Activated naive CD8-positive, alpha-beta T cell treated with anti-CD3 and anti-CD28 coated beads, Interleukin-2, amount 50 U/mL, for 24 hours (primary cell): Measurements from ENCODE around the gene UBE2M.
"Not testable (repeated sequence)": the region's sequence is repeated elsewhere in the genome, so short reads cannot be mapped to it uniquely, and the experiment has no call there.

Experiments
- ATAC-seq: fragments of 150-1000 bp; cut with Tn5 transposase; one replicate; pipeline ENCODE4 v1.10.0; 2021
- DNase-seq: peaks from one replicate; pipeline ENCODE4 v3.0.0; 2021
- H3K27ac Mint-ChIP-seq: one replicate; pipeline ENCODE4 v1.8.0; 2021; ENCODE audit warnings: mild to moderate bottlenecking, mixed read lengths
- H3K27me3 Mint-ChIP-seq: one replicate; pipeline ENCODE4 v1.8.0; 2021; ENCODE audit warnings: mixed read lengths
- H3K36me3 Mint-ChIP-seq: one replicate; pipeline ENCODE4 v1.8.0; 2021; ENCODE audit warnings: low read depth, mixed read lengths
- H3K4me1 Mint-ChIP-seq: one replicate; pipeline ENCODE4 v1.8.0; 2021; ENCODE audit warnings: mixed read lengths
- H3K4me3 Mint-ChIP-seq: one replicate; pipeline ENCODE4 v1.8.0; 2021; ENCODE audit warnings: mild to moderate bottlenecking, moderate library complexity, mixed read lengths
- H3K9me3 Mint-ChIP-seq: one replicate; pipeline ENCODE4 v1.8.0; 2021; ENCODE audit warnings: mixed read lengths

The UBE2M gene

GRCh38 chr19:58543826-58544590 lies 14.4 kb downstream of the UBE2M start, which contains the start of gene TRIM28:
TRIM28 (plus strand) TSS chr19:58544064; CDS start chr19:58544758, 694 bp downstream.
- peaks cover 19% of the 10 kb centered on the region for H3K27me3 Mint-ChIP-seq
- H3K36me3 Mint-ChIP-seq = peaks cover 38% of the 10 kb centered on the region
- DNase-seq (peak; percentile 100), ATAC-seq (peak; percentile 99)
- H3K9me3 Mint-ChIP-seq = no peaks in the 10 kb centered on the region
- peak within 1 kb of the TSS; percentile 97 for H3K27ac Mint-ChIP-seq
- H3K4me3 Mint-ChIP-seq = peak within 1 kb of the TSS; percentile 96
- H3K4me1 Mint-ChIP-seq = peaks cover 40% of the 10 kb centered on the region

GRCh38 chr19:58542641-58543372 lies 15.6 kb downstream of the UBE2M start:
- H3K4me3 Mint-ChIP-seq, DNase-seq, H3K9me3 Mint-ChIP-seq, ATAC-seq: not testable (repeated sequence)
- H3K27ac Mint-ChIP-seq = peak overlapping the region; percentile 39
- peaks cover 30% of the 10 kb centered on the region for H3K36me3 Mint-ChIP-seq
- H3K4me1 Mint-ChIP-seq = peaks cover 41% of the 10 kb centered on the region
- peaks cover 23% of the 10 kb centered on the region for H3K27me3 Mint-ChIP-seq

GRCh38 chr19:58539169-58539559 lies 19.2 kb downstream of the UBE2M start:
- Mint-ChIP-seq H3K4me1 (peaks cover 19% of the 10 kb centered on the region), H3K27me3 (peaks cover 23% of the 10 kb centered on the region)
- ATAC-seq, H3K9me3 Mint-ChIP-seq, H3K27ac Mint-ChIP-seq, DNase-seq, H3K4me3 Mint-ChIP-seq, H3K36me3 Mint-ChIP-seq: not testable (repeated sequence)

GRCh38 chr19:58538257-58539168 lies 19.9 kb downstream of the UBE2M start:
- Mint-ChIP-seq H3K9me3 (no peaks in the 10 kb centered on the region), H3K36me3 (no peaks in the 10 kb centered on the region), H3K27ac (peak overlapping the region; percentile 59), H3K4me3 (peak overlapping the region; percentile 71), H3K4me1 (peaks cover 13% of the 10 kb centered on the region), H3K27me3 (peaks cover 18% of the 10 kb centered on the region)
- DNase-seq (peak; percentile 63), ATAC-seq (peak; percentile 86)

- H3K4me3 Mint-ChIP-seq = no peak overlapping the region
- H3K4me1 Mint-ChIP-seq = peaks cover 10% of the 10 kb centered on the region
- no peaks in the 10 kb centered on the region for H3K36me3 Mint-ChIP-seq
- DNase-seq (no peak), ATAC-seq (no peak)
- no peaks in the 10 kb centered on the region for H3K9me3 Mint-ChIP-seq
- no peak overlapping the region for H3K27ac Mint-ChIP-seq
- H3K27me3 Mint-ChIP-seq = peaks cover 16% of the 10 kb centered on the region
Measured at GRCh38 chr19:58536852-58537798, 21.3 kb downstream of the UBE2M start.

GRCh38 chr19:58535857-58536256 lies 22.6 kb downstream of the UBE2M start:
- no peak overlapping the region for H3K27ac Mint-ChIP-seq
- H3K4me1 Mint-ChIP-seq = peaks cover 10% of the 10 kb centered on the region
- H3K4me3 Mint-ChIP-seq = no peak overlapping the region
- H3K9me3 Mint-ChIP-seq = no peaks in the 10 kb centered on the region
- H3K27me3 Mint-ChIP-seq = peaks cover 16% of the 10 kb centered on the region
- DNase-seq (no peak), ATAC-seq (no peak)
- no peaks in the 10 kb centered on the region for H3K36me3 Mint-ChIP-seq

GRCh38 chr19:58531034-58531840 lies 27.2 kb downstream of the UBE2M start:
- H3K36me3 Mint-ChIP-seq = no peaks in the 10 kb centered on the region
- H3K27me3 Mint-ChIP-seq = no peaks in the 10 kb centered on the region
- no peaks in the 10 kb centered on the region for H3K4me1 Mint-ChIP-seq
- no peaks in the 10 kb centered on the region for H3K9me3 Mint-ChIP-seq
- DNase-seq (no peak), ATAC-seq (no peak)
- H3K27ac Mint-ChIP-seq = no peak overlapping the region
- no peak overlapping the region for H3K4me3 Mint-ChIP-seq

GRCh38 chr19:58529405-58529804 lies 29.0 kb downstream of the UBE2M start:
- Mint-ChIP-seq H3K4me3 (no peak overlapping the region), H3K36me3 (no peaks in the 10 kb centered on the region)
- no peak for DNase-seq

GRCh38 chr19:58522709-58523108 lies 35.7 kb downstream of the UBE2M start:
- no peak overlapping the region for H3K4me3 Mint-ChIP-seq
- ATAC-seq = no peak
- no peaks in the 10 kb centered on the region for H3K9me3 Mint-ChIP-seq
- H3K27ac Mint-ChIP-seq = no peak overlapping the region
- peaks cover 4% of the 10 kb centered on the region for H3K36me3 Mint-ChIP-seq
- DNase-seq = no peak
- peaks cover 28% of the 10 kb centered on the region for H3K4me1 Mint-ChIP-seq
- H3K27me3 Mint-ChIP-seq = peaks cover 2% of the 10 kb centered on the region

More at GRCh38 chr19:58529405-58529804, 29.0 kb downstream of the UBE2M start:
- Mint-ChIP-seq H3K4me1 (no peaks in the 10 kb centered on the region), H3K27me3 (no peaks in the 10 kb centered on the region), H3K9me3 (no peaks in the 10 kb centered on the region), H3K27ac (no peak overlapping the region)
- ATAC-seq = no peak

- peaks cover 6% of the 10 kb centered on the region for H3K36me3 Mint-ChIP-seq
- peaks cover 32% of the 10 kb centered on the region for H3K4me1 Mint-ChIP-seq
- H3K4me3 Mint-ChIP-seq = peak overlapping the region; percentile 7
- peaks cover 2% of the 10 kb centered on the region for H3K27me3 Mint-ChIP-seq
- no peaks in the 10 kb centered on the region for H3K9me3 Mint-ChIP-seq
- H3K27ac Mint-ChIP-seq = no peak overlapping the region
- DNase-seq = no peak
- ATAC-seq = no peak
Measured at GRCh38 chr19:58521651-58522050, 36.8 kb downstream of the UBE2M start.

GRCh38 chr19:58520257-58520599 lies 38.2 kb downstream of the UBE2M start:
- Mint-ChIP-seq H3K4me1 (peaks cover 42% of the 10 kb centered on the region), H3K27me3 (peaks cover 2% of the 10 kb centered on the region), H3K36me3 (peaks cover 16% of the 10 kb centered on the region), H3K4me3 (peak overlapping the region; percentile 95), H3K9me3 (no peaks in the 10 kb centered on the region), H3K27ac (peak overlapping the region; percentile 98)
- ATAC-seq (no peak), DNase-seq (no peak)

- Mint-ChIP-seq H3K9me3 (no peaks in the 10 kb centered on the region), H3K27me3 (peaks cover 2% of the 10 kb centered on the region), H3K27ac (peak within 1 kb of the TSS; percentile 98), H3K36me3 (peaks cover 17% of the 10 kb centered on the region), H3K4me1 (peaks cover 47% of the 10 kb centered on the region), H3K4me3 (peak within 1 kb of the TSS; percentile 95)
- DNase-seq (peak; percentile 95), ATAC-seq (peak; percentile 83)
Measured at GRCh38 chr19:58519355-58520256, 38.8 kb downstream of the UBE2M start, which contains the start of gene ZBTB45. ZBTB45 (minus strand) TSS chr19:58519810; CDS start chr19:58517673, 2,137 bp downstream.
